Left hindlimb (tissue), 1 donor: Measurements from ENCODE around the gene LEMD3.
"Not testable (repeated sequence)": the region's sequence is repeated elsewhere in the genome, so short reads cannot be mapped to it uniquely, and the experiment has no call there.

Experiments used
- DNase-seq: peaks from one replicate; pipeline ENCODE4 v3.0.0-alpha.2; 2018

The LEMD3 gene

GRCh38 chr12:65280306-65280705 lies 110.9 kb downstream of the LEMD3 start:
- DNase-seq, result no peak

GRCh38 chr12:65282840-65283239 lies 113.5 kb downstream of the LEMD3 start:
- DNase-seq, result no peak

- not testable (repeated sequence) for DNase-seq
These were observed 116.1 kb downstream of the LEMD3 start for GRCh38 chr12:65285532-65285931.

- DNase-seq, result no peak
These were observed 118.0 kb downstream of the LEMD3 start for GRCh38 chr12:65287426-65287825.

- DNase-seq, result no peak
These were observed 122.9 kb downstream of the LEMD3 start for GRCh38 chr12:65292241-65292640.

GRCh38 chr12:65293735-65294134 lies 124.4 kb downstream of the LEMD3 start:
- DNase-seq, result no peak

GRCh38 chr12:65294641-65295262 lies 125.4 kb downstream of the LEMD3 start:
- DNase-seq, result no peak

- DNase-seq, result no peak
These were observed 127.3 kb downstream of the LEMD3 start for GRCh38 chr12:65296508-65297265.
